Activated T-helper 1 cell treated with anti-CD3 and anti-CD28 coated beads, Interleukin-2, amount 50 U/mL, for 16 hours (primary cell): ENCODE data around the gene DBN1.
"Not testable (repeated sequence)": the region's sequence is repeated elsewhere in the genome, so short reads cannot be mapped to it uniquely, and the experiment has no call there.

Experiments used
- DNase-seq, 2 donors: peaks; one replicate each; pipeline ENCODE4 v3.0.0-alpha.2; 2020; ENCODE audit warnings: low read depth in 1 of 2, low spot score in 1 of 2

DBN1 gene

GRCh38 chr5:177491983-177492746, 18.7 kb upstream of the DBN1 start:
- DNase-seq, result no peak

- no peak for DNase-seq
Observed at GRCh38 chr5:177491429-177491945, 18.1 kb upstream of the DBN1 start.

GRCh38 chr5:177490992-177491391, 17.6 kb upstream of the DBN1 start:
- DNase-seq, result no peak

- no peak for DNase-seq
Observed at GRCh38 chr5:177490311-177490991, 17.0 kb upstream of the DBN1 start.

GRCh38 chr5:177489119-177489716, 15.8 kb upstream of the DBN1 start:
- no peak for DNase-seq

- no peak for DNase-seq
Observed at GRCh38 chr5:177487975-177488374, 14.5 kb upstream of the DBN1 start.

- DNase-seq, result no peak
Observed at GRCh38 chr5:177487144-177487543, 13.7 kb upstream of the DBN1 start.

- DNase-seq, result no peak
Observed at GRCh38 chr5:177486256-177486655, 12.8 kb upstream of the DBN1 start.

- DNase-seq, result not testable (repeated sequence)
Observed at GRCh38 chr5:177485753-177486152, 12.3 kb upstream of the DBN1 start.

- DNase-seq, result no peak
Observed at GRCh38 chr5:177484902-177485549, 11.6 kb upstream of the DBN1 start.

GRCh38 chr5:177483994-177484901, 10.8 kb upstream of the DBN1 start:
- DNase-seq, result no peak

GRCh38 chr5:177483042-177483441, 9.6 kb upstream of the DBN1 start:
- no peak for DNase-seq

- DNase-seq, result no peak
Observed at GRCh38 chr5:177482359-177482795, 8.9 kb upstream of the DBN1 start.

- no peak for DNase-seq
Observed at GRCh38 chr5:177479774-177480173, 6.3 kb upstream of the DBN1 start.

GRCh38 chr5:177478711-177479646, 5.5 kb upstream of the DBN1 start:
- DNase-seq, result no peak

- no peak for DNase-seq
Observed at GRCh38 chr5:177477701-177478477, 4.5 kb upstream of the DBN1 start.

- no peak for DNase-seq
Observed at GRCh38 chr5:177476531-177477233, 3.2 kb upstream of the DBN1 start.
